NT2/D1 (cell line): ENCODE results near the gene IL34.

Source experiments
- SUZ12 ChIP-seq: IDR thresholded peaks from 2 replicates; pipeline ENCODE4 v1.6.1; 2011; ENCODE audit not compliant: insufficient read length, insufficient read depth; ENCODE audit errors: extremely low read depth
- YY1 ChIP-seq: IDR thresholded peaks from 2 replicates; pipeline ENCODE4 v1.6.1; 2011; ENCODE audit not compliant: insufficient read length, insufficient read depth

GRCh38 chr16:70647441-70648359 is 1.3 kb downstream of the IL34 start:
- no peak for TF ChIP-seq YY1
- TF ChIP-seq SUZ12 = no peak
